ENCODE measurements around the gene EMC1.

GRCh38 chr1:19167140-19167539 lies 84.2 kb downstream of the EMC1 start:
- no peak for TF ChIP-seq POLR2AphosphoS5 (IDR thresholded peaks at IDR 0.05; ENCODE audit: low read depth, low read length)
- no peak for TF ChIP-seq POLR2A (IDR thresholded peaks at IDR 0.05; ENCODE audit: low read depth, low read length)
- TF ChIP-seq TAF1 (IDR thresholded peaks at IDR 0.05; ENCODE audit: low read depth, low read length), result no peak
- TF ChIP-seq POU2F2 (IDR thresholded peaks at IDR 0.05; ENCODE audit: low read depth, low read length), result no peak
